Osteoblast (primary cell): ENCODE results near the gene NOPCHAP1. TPM values are rescaled to one million over a fixed set of nuclear protein-coding genes. Genes with fewer than 3 reads are reported as not detected.
A peak's percentile ranks its signal among the peaks of the same experiment; 100 is the strongest.

Source experiments
- DNase-seq: peaks from one replicate; pipeline ENCODE4 v3.0.0; 2011; ENCODE audit warnings: low spot score, mixed read lengths; ENCODE audit not compliant: insufficient read length; ENCODE audit errors: missing footprints
- H2AFZ ChIP-seq: 2 replicates; pipeline ENCODE4 v1.6.0; 2011; ENCODE audit warnings: mild to moderate bottlenecking, low read length
- H3K27ac ChIP-seq: 2 replicates; pipeline ENCODE4 v1.5.1; 2011; ENCODE audit warnings: mild to moderate bottlenecking, low read depth, low read length, moderate library complexity
- H3K27me3 ChIP-seq: 2 replicates; pipeline ENCODE4 v1.6.0; 2012; ENCODE audit warnings: mild to moderate bottlenecking, control low read depth, inconsistent platforms, low read length, moderate library complexity; ENCODE audit not compliant: insufficient read depth
- H3K36me3 ChIP-seq: 2 replicates; pipeline ENCODE4 v1.5.1; 2011; ENCODE audit warnings: mild to moderate bottlenecking, low read length, control low read depth, moderate library complexity; ENCODE audit not compliant: insufficient read depth
- H3K4me1 ChIP-seq: 2 replicates; pipeline ENCODE4 v1.5.1; 2011; ENCODE audit warnings: mild to moderate bottlenecking, low read length, control low read depth, moderate library complexity; ENCODE audit not compliant: insufficient read depth
- H3K4me2 ChIP-seq: 2 replicates; pipeline ENCODE4 v1.6.0; 2011; ENCODE audit warnings: mild to moderate bottlenecking, low read length; ENCODE audit not compliant: insufficient read depth
- H3K4me3 ChIP-seq: fragments of 200-600 bp; sonication (generic); 3 replicates; pipeline ENCODE4 v1.5.1; 2012; ENCODE audit warnings: mild to moderate bottlenecking, low read length, inconsistent platforms; ENCODE audit not compliant: insufficient read depth
- H3K79me2 ChIP-seq: 2 replicates; pipeline ENCODE4 v1.6.0; 2012; ENCODE audit warnings: mild to moderate bottlenecking, low read length, control low read depth, inconsistent platforms; ENCODE audit not compliant: insufficient read depth
- H3K9me3 ChIP-seq: 2 replicates; pipeline ENCODE4 v1.5.1; 2011; ENCODE audit warnings: low read depth, low read length, control low read depth
- H4K20me1 ChIP-seq: 2 replicates; pipeline ENCODE4 v1.6.0; 2012; ENCODE audit warnings: mild to moderate bottlenecking, low read length, control low read depth; ENCODE audit not compliant: insufficient read depth
- total RNA-seq: library from RNA; depleted of rRNA; stranded (reverse); fragments of >200 nt; gene quantifications from 2 replicates; pipeline ENCODE4 v1.2.3, GENCODE V29; 2012
- TF ChIP-seq, protein P1 (sequence below): IDR thresholded peaks from 2 replicates; pipeline ENCODE4 v1.5.1; 2011; ENCODE audit warnings: mild to moderate bottlenecking, low read depth, low read length, moderate library complexity; ENCODE audit errors: extremely low read depth

The NOPCHAP1 gene
- total RNA-seq, 1 donor: 4.3 TPM

DNA sequence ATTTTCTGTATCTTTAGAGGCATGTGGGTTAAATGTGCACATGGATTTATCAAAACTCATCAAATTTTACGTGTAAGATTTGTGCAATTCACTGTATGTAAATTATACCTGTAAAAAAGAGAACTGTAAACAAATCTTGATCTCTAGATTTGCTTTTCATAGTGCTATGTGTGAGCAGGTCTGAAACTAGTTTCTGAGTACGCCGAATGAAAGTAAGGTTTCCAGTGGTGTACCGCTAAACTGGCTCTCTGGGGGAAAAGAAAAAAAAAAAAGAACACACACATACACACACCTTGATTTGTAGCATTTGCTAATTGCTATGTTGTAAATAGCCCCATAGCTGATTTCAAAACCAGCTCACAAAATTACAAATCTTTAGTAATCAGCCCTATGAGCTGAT lies 19.4 kb upstream of the NOPCHAP1 start:
- DNase-seq: no peak
- peaks cover 2% of the 10 kb centered on the region for H3K9me3 ChIP-seq
- no peak overlapping the region for H3K4me3 ChIP-seq
- H3K36me3 ChIP-seq: no peaks in the 10 kb centered on the region
- TF ChIP-seq, protein P1, sequence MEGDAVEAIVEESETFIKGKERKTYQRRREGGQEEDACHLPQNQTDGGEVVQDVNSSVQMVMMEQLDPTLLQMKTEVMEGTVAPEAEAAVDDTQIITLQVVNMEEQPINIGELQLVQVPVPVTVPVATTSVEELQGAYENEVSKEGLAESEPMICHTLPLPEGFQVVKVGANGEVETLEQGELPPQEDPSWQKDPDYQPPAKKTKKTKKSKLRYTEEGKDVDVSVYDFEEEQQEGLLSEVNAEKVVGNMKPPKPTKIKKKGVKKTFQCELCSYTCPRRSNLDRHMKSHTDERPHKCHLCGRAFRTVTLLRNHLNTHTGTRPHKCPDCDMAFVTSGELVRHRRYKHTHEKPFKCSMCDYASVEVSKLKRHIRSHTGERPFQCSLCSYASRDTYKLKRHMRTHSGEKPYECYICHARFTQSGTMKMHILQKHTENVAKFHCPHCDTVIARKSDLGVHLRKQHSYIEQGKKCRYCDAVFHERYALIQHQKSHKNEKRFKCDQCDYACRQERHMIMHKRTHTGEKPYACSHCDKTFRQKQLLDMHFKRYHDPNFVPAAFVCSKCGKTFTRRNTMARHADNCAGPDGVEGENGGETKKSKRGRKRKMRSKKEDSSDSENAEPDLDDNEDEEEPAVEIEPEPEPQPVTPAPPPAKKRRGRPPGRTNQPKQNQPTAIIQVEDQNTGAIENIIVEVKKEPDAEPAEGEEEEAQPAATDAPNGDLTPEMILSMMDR: no peak
- no peak overlapping the region for H2AFZ ChIP-seq
- no peak overlapping the region for H3K4me2 ChIP-seq
- H3K27me3 ChIP-seq: peaks cover 20% of the 10 kb centered on the region
- H4K20me1 ChIP-seq: no peaks in the 10 kb centered on the region
- H3K27ac ChIP-seq: no peak overlapping the region
- no peaks in the 10 kb centered on the region for H3K79me2 ChIP-seq
- peaks cover 2% of the 10 kb centered on the region for H3K4me1 ChIP-seq

GRCh38 chr12:104969343-104969742 lies 16.8 kb upstream of the NOPCHAP1 start:
- Histone ChIP-seq H3K4me3 (no peak overlapping the region), H3K9me3 (peaks cover 2% of the 10 kb centered on the region), H3K36me3 (no peaks in the 10 kb centered on the region), H3K4me1 (peaks cover 4% of the 10 kb centered on the region), H3K79me2 (no peaks in the 10 kb centered on the region), H3K4me2 (no peak overlapping the region), H2AFZ (no peak overlapping the region), H3K27me3 (peaks cover 8% of the 10 kb centered on the region), H4K20me1 (no peaks in the 10 kb centered on the region), H3K27ac (no peak overlapping the region)
- DNase-seq: no peak
- TF ChIP-seq, protein P1: no peak

DNA sequence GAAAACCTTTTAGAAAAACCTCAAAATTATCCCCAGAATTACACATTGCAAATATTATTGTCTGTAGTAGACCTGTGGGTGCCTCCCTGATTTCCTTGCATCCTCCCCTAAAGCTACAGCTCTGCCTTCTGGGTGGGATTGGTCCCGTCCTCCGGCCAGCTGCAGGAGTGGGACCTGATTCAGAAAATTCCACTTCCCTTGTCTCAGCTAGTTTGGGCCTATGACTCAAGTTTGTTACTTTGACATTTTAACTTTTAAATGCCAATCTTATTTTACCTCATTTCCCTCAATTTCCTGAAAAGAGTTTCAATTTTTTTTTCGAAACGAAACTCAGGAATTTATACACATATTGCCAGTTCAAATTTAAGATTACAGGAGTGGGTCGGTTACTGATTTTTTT lies 14.8 kb upstream of the NOPCHAP1 start:
- Histone ChIP-seq H4K20me1 (no peaks in the 10 kb centered on the region), H3K79me2 (no peaks in the 10 kb centered on the region), H3K4me1 (peaks cover 7% of the 10 kb centered on the region), H3K4me3 (no peak overlapping the region), H2AFZ (peak overlapping the region; percentile 7), H3K9me3 (no peaks in the 10 kb centered on the region), H3K27ac (no peak overlapping the region), H3K27me3 (no peaks in the 10 kb centered on the region), H3K36me3 (no peaks in the 10 kb centered on the region), H3K4me2 (no peak overlapping the region)
- TF ChIP-seq, protein P1: no peak
- peak; percentile 53 for DNase-seq

GRCh38 chr12:104973250-104973649 lies 12.9 kb upstream of the NOPCHAP1 start:
- no peak for DNase-seq
- Histone ChIP-seq H4K20me1 (no peaks in the 10 kb centered on the region), H3K9me3 (no peaks in the 10 kb centered on the region), H3K36me3 (no peaks in the 10 kb centered on the region), H3K79me2 (no peaks in the 10 kb centered on the region), H3K27ac (no peak overlapping the region), H3K4me1 (peaks cover 7% of the 10 kb centered on the region), H2AFZ (no peak overlapping the region), H3K4me3 (no peak overlapping the region), H3K4me2 (no peak overlapping the region), H3K27me3 (no peaks in the 10 kb centered on the region)
- TF ChIP-seq, protein P1: no peak
